ENCODE results near the gene TPO.
"Not testable (repeated sequence)": the region's sequence is repeated elsewhere in the genome, so short reads cannot be mapped to it uniquely, and the experiment has no call there.

The TPO gene

DNA sequence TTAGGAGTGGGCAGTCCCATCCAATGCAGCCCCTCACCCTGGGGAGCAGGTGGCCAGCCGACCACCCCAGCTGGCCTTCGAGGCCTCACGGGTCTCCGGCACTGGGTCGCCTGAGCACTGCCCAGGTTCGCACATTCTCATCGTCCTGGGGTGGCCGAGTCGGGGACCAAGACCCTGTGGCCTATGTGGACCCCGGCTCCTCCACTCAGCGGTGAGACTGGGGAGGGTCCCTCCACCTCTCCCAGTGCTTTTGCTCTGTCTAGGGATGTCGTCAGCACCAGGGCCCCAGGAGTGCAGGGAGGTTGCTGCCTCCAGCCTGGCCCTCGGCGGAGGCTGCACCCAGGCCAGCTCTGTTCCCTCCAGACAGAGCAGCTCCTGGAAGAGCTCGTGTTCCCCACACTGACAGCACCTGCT, 89.6 kb downstream of the TPO start:
- DNase-seq (ENCODE audit: low read depth): no peak

DNA sequence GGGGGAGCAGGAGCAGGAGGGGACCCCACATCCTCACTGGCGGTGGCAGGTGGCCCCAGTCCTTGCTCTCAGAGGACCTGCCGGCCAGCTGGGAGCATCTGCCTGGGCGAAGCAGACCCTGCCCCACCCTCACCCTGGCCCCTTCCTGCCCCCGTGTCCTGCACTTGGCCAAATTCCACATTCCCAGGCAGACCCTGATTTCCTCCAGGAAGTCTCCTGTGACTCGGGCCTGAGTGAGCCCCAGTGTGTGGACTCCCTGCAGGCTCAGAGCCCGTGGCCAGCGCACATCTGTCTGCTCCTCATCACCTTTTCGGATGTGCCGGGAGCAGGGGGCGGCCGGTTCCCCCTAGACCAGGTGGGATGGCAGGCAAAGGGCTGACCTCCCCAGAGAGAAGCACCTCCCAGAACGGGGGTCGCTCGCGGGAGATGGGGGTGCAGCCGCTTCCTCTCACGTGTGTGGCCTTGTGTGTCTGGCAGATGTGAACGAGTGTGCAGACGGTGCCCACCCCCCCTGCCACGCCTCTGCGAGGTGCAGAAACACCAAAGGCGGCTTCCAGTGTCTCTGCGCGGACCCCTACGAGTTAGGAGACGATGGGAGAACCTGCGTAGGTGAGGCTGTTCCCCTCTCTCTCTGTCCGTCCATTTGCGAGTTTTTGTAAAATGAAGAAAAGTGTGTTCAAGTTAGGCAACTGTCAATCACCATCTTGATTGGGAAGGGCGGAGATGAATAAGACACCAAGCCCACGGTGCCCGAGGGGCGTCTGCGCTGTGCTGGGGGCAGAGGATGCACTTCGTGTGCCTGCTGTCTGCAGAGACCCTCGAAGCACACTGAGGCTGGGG, 90.4 kb downstream of the TPO start:
- no peak for DNase-seq (ENCODE audit: low read depth)

DNA sequence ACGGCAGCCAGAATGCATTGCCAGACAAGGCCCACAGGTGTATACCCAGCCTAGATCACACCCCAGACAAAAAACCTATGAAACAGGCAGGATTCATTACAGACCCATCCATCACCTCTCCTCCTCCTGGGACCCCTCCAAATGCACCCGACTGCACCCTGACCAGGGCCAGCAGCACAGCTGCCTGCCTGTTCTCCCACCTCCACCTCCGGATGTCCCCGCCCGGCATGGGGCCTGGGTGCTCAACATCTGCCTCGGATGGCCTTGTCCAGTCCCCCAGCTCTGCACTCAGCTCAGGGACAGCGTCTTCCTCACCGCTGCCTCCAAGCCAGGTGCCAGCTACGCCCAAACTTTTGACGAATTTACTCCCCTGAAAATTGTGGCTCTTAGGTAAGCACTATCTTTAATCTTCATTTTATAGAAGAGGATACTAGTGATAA, 91.1 kb downstream of the TPO start:
- no peak for DNase-seq (ENCODE audit: low read depth)

DNA sequence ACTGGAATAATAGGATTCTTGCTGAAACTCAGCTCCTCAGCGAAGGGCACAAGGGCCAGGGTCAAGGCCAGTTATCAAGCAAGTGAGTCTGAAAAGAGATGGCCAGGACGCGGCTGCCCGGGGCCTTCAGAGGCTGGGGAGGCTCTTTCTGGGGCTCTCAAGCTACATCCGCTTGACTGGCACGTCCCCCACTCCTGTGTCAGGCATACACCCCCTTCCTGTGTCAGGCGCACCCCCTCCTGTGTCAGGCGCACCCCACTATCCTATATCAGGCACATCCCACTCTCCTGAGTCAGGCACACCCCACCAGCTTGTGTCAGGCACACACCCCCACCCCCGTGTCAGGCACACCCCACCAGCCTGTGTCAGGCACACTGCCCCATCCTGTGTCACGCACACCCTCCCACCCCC, 91.8 kb downstream of the TPO start:
- no peak for DNase-seq (ENCODE audit: low read depth)

DNA sequence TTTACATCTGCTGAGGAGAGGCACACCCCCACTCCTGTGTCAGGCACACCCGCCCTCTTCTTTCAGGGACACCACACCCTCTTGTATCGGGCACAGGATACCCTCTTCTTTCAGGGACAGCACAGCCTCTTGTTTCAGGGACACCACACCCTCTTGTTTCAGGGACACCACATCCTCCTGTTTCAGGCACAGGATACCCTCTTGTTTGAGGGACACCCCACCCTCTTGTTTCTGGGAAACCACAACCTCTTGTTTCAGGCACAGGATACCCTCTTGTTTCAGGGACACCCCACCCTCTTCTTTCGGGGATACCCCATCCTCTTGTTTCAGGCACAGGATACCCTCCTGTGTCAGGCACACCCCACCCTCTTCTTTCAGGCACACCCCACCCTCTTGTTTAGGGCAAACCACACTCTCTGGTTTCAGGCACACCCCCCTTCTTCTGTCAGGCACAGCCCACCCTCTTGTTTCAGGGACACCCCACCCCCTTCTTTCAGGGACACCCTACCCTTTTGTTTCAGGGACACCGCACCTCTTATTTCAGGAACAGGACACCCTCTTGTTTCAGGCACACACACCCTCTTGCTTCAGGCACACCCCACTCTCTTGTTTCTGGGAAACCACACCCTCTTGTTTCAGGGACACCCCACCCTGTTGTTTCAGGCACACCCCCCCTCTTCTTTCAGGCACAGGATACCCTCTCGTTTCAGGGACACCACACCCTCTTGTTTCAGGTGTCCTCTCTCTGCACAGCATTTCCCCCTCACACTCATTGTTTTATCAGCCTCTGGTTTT, 96.2 kb downstream of the TPO start:
- DNase-seq (ENCODE audit: low read depth): no peak

DNA sequence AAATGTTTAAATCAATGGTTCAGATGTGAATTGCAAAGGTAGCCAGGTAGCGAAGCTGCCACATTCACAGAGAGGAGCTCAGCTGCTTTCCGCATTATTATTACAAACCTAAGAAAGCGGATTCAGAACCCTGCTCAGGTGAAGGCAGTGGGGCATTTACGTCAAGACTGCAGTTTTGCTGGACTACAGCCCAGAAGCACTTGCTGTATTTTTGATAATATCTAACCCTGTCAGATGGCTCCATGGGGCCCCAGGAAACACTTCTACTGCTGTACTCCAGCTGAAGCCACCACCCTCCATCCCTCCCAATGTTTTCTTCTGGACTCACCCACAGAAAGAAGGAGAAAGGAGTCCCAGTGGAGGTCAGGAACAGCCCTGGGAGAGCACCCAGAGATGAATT, 96.9 kb downstream of the TPO start:
- no peak for DNase-seq (ENCODE audit: low read depth)

DNA sequence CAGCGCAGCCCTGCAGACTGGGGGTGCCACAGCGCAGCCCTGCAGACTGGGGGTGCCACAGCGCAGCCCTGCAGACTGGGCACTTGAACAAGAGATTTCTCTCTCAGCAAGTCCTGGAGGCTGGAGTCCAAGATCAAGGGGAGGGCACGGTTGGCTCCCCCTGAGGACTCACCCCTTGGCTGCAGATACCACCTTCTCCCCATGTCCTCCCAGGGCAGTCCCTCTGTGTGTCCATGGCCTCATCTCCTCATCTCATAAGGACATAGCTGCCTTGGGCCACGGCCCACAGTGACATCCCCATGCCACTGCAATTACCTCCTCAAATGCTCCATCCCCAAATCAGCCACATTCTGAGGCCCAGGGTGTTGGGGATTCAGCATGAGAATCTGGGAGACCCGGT, 98.2 kb downstream of the TPO start:
- no peak for DNase-seq (ENCODE audit: low read depth)

DNA sequence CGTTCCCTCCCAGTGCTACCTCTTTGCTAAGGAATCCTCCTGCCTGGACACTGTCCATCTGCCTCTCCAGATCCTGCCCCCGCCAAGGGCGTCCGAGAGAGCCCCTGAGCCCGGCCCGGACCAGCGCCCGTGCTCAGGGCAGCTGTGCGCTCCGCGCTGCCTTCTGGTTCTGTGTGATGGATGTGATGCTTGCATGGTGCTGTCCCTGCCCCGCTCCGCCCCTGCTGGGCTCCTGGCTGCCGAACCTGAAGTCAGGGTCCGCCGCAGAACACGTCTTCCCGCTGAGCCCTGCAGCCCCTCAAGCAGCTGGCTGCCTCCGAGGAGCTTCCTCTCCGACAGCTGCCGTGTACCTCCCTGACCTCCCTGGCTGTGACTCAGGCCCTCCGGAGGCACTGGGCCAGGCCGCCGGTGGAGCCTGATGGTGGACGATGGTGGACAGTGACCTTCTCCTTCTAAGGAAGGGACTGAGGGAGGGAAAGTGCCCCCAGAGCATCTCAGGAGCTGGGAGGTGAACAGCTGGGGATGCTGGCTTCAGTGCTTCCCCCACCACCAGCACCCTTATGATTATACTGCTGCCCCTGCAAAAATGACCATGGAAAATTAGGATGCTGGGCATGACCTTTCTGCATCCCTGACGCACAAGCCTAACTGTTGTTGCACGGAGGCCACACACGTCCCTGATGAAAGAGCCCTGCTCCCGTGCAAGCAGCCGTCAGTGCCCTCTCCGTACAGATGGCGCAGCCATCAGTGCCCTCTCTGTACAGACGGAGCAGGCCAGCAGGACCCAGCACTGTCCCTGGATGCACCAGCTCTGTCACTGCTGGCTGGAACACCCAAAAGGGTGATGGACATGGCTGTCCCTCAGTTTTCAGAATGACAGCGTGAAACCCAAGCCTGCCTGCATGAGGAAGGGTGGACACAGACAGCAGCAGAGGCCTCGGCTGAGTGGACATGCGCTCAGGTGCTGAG, 99.3 kb downstream of the TPO start:
- DNase-seq (ENCODE audit: low read depth): no peak

DNA sequence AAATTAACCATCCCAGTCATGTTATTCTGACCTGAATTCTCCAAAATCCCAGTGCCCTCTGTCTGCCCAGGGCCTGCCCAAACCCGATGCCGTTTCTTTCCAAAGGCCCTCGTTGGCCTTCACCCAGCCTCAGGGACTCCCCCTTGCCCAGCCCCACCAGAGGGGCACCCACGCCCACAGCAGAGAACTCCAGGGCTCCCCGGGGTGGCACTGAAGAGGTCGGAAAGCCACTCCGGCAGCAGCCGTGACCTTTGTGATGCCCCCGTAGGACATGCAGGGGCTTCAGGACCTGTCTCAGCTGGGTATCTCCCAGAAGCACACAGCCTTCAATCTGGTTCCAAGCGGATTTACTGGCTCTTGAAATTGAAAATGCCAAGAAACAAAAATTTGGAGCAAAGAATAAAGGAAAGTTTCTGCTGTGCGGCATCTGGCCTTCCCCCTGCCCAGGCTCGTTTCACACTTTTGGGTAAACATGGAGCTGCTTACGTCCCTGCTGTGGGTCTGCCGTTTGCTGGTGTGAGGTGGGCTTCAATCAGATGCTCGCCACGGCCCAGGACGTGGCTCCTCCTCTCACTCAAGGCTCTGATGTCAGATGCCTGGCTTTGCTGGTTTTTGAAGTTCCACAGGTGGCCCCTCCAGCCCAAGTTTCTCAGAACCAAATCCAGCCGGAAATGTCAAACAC, 101.3 kb downstream of the TPO start:
- DNase-seq (ENCODE audit: low read depth): no peak

DNA sequence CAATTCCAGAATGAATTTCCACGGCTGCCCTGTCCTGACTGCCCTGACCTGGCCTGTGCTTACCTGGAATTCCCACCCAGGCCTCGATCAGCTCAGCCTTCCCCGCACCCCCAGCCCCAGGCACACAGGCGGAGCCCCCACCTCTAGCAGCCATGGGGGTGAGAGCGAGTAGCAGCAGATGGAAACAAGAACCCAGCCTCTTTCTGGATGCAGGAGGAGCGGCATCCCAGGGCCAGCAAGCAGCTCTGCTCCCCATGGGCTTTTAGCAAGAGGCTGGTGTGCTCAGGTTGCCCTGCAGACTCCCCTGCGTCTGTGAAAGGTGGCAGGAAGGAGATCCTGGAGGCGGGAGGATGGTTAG, 101.8 kb downstream of the TPO start:
- DNase-seq (ENCODE audit: low read depth): no peak

DNA sequence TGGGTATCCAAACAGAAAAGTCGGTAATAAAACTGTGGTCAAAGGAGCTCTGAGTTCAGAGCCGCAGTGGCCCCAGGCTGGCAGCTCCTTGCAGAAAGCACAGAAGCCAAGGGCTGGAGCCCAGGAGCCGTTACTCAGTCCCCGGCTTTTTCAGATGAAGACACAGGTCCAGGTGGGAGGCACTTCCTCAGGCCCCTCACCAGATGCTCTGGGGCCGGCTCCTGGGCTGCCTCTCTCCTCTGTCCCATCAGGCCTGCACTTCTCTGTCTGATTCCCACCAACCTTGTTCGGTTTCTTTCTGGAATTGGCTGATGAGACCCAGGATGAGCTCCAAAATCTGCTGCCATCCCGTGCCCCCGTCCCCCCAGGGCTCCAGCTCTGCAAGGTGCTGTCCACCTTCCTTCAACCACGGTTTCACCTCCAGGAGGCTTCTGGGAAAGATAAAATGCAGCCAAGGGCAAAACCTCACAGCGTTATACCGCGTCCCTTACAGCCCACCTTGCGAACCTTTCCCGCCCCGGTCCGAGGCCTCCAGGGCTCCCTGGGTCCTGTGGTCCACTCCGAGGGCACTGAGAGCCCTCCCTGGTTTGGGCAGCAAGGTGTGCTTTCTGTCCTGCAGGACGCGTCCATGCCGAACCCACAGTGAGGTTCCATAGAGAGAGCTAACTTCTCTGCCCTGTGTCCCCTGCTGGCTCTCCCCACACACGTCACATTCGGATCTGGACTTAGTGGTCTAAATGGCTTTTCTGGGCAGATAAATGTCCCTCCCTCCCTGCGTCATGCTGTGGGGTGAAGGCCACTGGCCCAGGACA, 102.9 kb downstream of the TPO start:
- DNase-seq (ENCODE audit: low read depth): no peak

DNA sequence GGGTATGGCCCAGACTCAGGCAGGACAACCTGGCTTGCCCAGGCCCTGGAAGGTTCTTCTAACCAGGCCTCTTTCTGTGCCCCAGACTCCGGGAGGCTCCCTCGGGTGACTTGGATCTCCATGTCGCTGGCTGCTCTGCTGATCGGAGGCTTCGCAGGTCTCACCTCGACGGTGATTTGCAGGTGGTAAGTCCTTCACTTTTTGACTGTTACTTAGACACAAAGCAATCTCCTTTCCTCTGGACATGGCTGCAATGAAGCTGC, 103.5 kb downstream of the TPO start:
- DNase-seq (ENCODE audit: low read depth): no peak

DNA sequence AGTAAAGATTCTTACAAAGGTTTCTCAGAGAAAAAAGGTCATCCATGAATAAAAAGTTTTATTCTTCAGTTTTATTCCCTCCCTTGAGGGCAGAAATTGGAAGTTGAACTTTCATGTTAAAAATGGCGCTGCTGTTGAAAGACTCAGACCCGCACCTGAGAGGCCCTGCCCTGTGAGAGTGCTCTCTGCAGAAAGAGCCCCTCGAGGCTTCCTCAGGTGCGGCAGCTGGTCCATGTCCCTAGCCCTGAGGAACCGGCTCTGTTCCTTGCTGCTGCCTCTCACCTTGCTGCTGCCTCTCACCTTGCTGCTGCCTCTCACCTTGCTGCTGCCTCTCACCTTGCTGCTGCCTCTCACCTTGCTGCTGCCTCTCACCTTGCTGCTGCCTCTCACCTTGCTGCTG, 104.0 kb downstream of the TPO start:
- DNase-seq (ENCODE audit: low read depth): not testable (repeated sequence)

DNA sequence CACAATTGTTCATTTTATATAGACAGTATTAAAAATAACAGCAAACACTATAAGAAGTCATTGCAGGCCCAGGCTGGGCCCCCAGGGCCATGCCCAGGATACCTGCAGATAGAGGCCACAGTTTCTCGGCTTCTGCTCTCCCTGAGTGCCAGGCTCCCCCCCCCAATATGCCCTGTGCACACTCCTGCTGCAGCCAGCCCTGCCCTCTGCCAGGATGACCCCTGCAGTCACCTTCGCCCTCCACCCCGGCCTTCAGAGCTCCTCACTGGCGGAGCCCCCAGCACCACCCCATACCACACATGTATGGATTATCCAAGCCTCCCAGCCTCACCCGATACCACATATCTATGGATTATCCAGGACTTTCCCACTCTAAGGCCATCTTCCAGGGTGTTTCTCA, 104.5 kb downstream of the TPO start:
- DNase-seq (ENCODE audit: low read depth): no peak

DNA sequence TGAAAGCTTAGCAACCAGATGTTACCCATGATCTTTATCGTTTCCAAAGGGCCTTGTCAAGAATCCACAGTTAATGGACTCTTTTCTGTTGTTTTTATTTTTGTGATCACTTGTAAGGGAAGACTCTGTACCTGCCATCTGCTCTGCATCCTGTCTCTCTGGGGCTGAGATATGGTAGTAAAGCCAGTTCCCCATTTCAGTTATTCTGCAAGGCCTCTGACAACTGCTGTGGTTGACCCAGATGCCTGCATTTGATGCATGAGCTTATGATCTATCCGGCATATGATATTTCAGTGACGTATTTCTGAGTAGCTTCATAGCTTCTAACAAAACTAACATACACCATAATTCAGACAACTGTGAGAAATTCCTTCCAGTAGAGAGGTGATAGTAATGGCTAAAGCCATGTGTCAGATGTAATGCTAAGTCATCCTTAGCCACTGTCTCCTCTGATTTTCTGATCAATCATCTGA, 105.1 kb downstream of the TPO start:
- no peak for DNase-seq (ENCODE audit: low read depth)

DNA sequence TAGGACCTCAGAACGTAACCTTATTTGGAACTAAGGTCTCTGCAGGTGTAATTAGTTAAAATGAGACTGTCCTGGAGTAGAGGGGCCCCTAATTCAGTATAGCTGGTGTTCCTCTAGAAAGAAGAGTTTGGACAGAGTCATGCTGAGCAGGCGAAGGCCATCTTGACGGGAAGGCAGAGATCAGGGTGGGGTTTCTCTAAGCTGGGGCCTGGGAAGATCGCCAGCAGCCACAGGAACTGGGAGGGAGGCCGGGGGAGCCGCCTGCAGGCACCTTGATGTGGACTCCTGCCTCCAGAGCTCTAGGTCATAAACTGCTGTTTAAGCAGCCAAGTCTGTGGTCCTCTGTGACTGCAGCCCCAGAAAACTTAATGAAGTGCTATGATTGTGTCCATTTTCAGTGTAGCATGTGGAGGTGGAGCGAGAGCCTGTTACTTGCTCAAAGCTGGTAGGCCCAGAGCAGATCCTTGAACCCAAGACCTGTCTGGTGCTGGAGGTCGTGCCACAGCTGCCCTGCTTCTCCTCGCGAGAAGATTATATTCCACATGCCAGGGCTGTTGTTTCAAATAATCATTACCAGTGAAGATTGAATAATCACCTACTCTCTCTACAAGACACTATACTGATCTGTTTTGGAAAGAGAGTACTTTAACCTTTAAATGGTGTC, 105.7 kb downstream of the TPO start:
- no peak for DNase-seq (ENCODE audit: low read depth)

DNA sequence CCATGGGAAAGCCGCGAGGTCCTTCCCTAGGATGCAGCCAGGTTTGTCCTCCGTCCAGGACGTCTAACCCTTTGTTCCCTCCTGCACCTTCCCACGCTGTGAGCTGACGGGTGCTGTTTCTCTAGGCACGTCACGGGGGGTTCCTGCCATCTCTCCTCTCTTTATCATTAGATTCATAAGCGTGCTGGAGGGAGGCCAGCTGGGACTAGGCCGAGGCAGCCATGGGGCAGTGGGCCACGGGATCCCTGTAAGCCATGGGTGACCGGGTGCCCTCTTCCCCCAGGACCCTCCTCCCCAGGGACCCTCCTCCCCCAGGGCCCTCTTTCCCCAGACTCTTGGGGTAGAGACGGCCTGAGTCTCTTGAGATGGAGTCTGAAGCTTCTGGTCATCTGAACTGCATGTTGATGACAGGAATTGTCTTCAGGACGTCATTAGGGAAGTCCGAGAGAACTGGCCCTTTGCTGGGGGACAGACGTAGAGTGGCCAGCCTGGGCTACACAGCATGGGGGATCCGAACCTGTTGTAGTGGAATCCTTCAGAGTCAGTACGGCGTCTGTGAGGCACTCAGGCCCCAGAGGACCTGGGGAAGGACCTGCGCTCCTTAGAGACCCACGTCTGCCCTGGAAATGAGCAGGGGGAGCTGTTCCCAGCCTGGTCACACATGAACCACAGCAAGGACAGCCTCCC, 108.1 kb downstream of the TPO start:
- no peak for DNase-seq (ENCODE audit: low read depth)

DNA sequence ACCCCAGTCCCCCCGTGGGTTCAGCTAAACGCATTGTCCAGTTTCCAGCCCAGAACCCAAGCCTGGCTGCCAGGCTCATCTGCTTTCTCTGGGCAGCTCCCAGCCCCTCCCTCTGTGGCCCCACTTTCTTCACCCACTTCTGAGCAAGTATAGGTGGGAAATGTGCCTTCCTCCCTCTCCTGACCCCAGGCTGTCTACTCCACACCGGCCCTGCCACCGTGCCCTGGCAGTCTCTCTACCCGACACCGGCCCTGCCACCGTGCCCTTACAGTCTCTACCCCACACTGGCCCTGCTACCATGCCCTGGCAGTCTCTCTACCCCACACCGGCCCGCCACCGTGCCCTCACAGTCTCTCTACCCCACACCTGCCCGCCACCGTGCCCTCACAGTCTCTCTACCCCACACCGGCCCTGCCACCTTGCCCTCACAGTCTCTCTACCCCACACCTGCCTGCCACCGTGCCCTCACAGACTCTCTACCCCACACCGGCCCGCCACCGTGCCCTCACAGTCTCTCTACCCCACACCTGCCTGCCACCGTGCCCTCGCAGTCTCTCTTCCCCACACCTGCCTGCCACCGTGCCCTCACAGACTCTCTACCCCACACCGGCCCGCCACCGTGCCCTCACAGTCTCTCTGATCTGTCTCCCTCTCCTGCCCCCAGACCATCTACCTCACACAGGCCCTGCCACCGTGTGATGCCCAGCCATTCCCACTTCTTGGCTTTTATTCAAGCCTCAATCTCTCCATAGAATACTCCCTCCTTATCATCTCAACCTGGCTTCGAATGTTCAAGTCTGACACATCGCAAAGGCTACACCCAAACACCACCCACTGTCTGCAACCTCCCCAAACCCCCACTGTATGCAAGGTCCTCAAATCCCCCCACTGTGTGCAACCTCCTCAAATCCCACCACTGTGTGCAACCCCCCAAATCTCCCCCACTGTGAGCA, 108.9 kb downstream of the TPO start:
- DNase-seq (ENCODE audit: low read depth): no peak
